OCI-LY3 (cell line): Measurements from ENCODE around the gene TNRC6C.

Source experiments
- CTCF ChIP-seq: fragments of 200-600, 300-600 bp; sonication (generic); IDR thresholded peaks from 2 replicates; pipeline ENCODE4 v1.5.1; 2014; ENCODE audit warnings: antibody characterized with exemption, low read length, low read depth
- EZH2phosphoT487 ChIP-seq: fragments of 200-600 bp; shearing (Covaris generic); IDR thresholded peaks from 2 replicates; pipeline ENCODE4 v1.6.1; 2018; ENCODE audit warnings: antibody characterized with exemption, mixed run types, low read depth

DNA sequence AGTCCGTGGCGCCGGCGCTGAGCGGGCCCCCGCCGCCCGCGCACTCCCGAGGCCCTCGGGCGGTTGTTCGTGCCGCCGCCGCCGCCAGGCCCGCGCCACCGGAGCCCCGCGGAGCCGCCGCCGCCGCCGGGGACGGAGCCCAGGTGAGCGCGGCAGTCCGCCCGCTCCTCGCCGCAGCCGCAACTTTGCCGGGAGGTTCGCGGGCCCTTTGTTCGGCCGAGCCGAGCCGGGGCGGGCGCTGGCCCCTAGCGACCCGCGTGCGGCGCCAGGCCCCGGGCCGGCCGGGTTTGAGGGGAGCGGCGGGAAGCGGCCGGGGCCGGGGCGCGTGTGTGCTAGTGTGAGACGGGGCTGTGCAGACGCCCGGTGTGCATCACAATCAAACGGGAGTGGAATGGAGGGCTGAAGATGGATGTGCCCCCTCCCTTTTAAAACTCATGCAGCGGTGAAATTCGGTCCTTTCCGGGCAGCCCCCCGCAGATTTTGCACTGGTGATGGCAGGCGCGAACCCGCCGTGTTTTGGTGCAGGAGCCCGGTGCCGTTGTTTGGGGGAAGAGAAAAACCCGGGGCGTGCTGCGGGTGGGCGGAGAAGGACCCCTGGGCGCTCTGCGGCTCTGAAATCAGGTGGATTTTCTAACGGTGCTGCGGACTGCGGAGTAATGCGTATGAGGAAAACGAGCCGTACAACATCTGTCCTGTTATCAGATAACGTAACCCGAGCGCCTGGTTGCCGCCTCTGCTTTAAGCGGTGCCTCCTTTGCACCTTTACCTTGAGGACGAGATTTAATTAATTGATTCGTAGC, 823 bp downstream of the TNRC6C start:
- TF ChIP-seq CTCF (no peak), EZH2phosphoT487 (no peak)
